Measurements from ENCODE around the gene FOLR1. TPM values are rescaled to one million over a fixed set of nuclear protein-coding genes. Genes with fewer than 3 reads are reported as not detected.
"Not testable (repeated sequence)": the region's sequence is repeated elsewhere in the genome, so short reads cannot be mapped to it uniquely, and the experiment has no call there.

The FOLR1 gene
- total RNA-seq, 1 experiment from 2014 or later = not detected

DNA sequence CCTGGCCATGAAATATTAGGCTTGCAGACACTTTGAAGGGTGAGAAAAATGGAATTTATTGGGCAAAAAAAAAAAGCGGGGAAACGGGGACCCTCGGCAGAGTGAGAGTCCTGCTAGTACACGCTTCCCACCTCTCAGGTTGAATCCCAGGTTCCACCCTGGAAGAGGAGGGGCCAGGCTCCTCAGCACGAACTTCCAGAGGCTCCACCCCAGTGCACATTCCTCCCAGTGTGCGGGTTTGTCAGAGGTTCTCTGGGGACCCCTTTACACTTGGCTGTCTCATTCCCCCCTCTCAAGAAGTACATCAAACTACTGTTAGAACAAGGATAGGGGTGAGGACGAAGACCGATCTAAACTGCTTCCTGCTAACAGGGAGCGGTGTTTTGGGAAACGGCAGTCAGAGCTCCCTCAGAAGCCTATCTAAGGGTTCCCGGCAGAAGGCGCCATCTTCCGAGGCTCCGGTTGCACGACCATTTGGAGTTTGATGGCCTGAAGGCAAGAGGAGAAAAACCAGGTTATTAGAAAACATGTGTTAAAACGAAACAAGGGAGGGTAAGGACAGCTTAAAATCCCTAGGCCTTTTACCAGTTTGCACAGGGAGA, 28.9 kb upstream of the FOLR1 start:
- H3K4me1 ChIP-seq (ENCODE audit: insufficient read depth, low read length, poor library complexity, severe bottlenecking) = no peaks in the 10 kb centered on the region
- H3K4me3 ChIP-seq (ENCODE audit: low read depth, low read length, poor library complexity, severe bottlenecking) = no peak overlapping the region
- ChIA-PET POLR2A (ENCODE audit: low non-redundant PET) (no interaction called here), CTCF (no interaction called here)
- intact Hi-C loops (cut with micrococcal nuclease; ENCODE audit: unreplicated experiment) = no loop called here
- no peaks in the 10 kb centered on the region for H3K36me3 ChIP-seq (ENCODE audit: insufficient read depth, low read length, poor library complexity, severe bottlenecking)
- TF ChIP-seq EZH2 (IDR thresholded peaks at IDR 0.05; ENCODE audit: borderline replicate concordance, low read depth, low read length, poor library complexity, severe bottlenecking) = no peak
- TF ChIP-seq CTCF (conservative IDR thresholded peaks at IDR 0.05; ENCODE audit: low read depth, low read length) = no peak
- peaks cover 3% of the 10 kb centered on the region for H3K27me3 ChIP-seq (replicated peaks; ENCODE audit: insufficient read depth, low read depth, low read length, poor library complexity)
- no peaks in the 10 kb centered on the region for H3K9me3 ChIP-seq (ENCODE audit: low read depth, low read length, poor library complexity, severe bottlenecking)
- BruUV-seq (replicated peaks) = no TSS peak
- no peak for DNase-seq (ENCODE audit: low spot score)
- no peak overlapping the region for H3K27ac ChIP-seq (ENCODE audit: low read depth, low read length, poor library complexity, severe bottlenecking)

GRCh38 chr11:72164187-72164586, 27.8 kb upstream of the FOLR1 start:
- H3K27me3 ChIP-seq (replicated peaks; ENCODE audit: insufficient read depth, low read depth, low read length, poor library complexity); H3K4me1 ChIP-seq (ENCODE audit: insufficient read depth, low read length, poor library complexity, severe bottlenecking); POLR2A ChIA-PET (ENCODE audit: low non-redundant PET); BruUV-seq (replicated peaks); H3K9me3 ChIP-seq (ENCODE audit: low read depth, low read length, poor library complexity, severe bottlenecking); H3K36me3 ChIP-seq (ENCODE audit: insufficient read depth, low read length, poor library complexity, severe bottlenecking); H3K4me3 ChIP-seq (ENCODE audit: low read depth, low read length, poor library complexity, severe bottlenecking); H3K27ac ChIP-seq (ENCODE audit: low read depth, low read length, poor library complexity, severe bottlenecking); intact Hi-C loops (cut with micrococcal nuclease; ENCODE audit: unreplicated experiment); DNase-seq (ENCODE audit: low spot score): not testable (repeated sequence)
- CTCF ChIA-PET = interaction anchor here (0.6 kb wide), 1 partner anchor 15 kb away, joined by 3 read pairs; no protein-coding TSS in a partner anchor

GRCh38 chr11:72169046-72169555, 22.8 kb upstream of the FOLR1 start:
- DNase-seq (ENCODE audit: low spot score); H3K4me3 ChIP-seq (ENCODE audit: low read depth, low read length, poor library complexity, severe bottlenecking); H3K27ac ChIP-seq (ENCODE audit: low read depth, low read length, poor library complexity, severe bottlenecking); H3K4me1 ChIP-seq (ENCODE audit: insufficient read depth, low read length, poor library complexity, severe bottlenecking); H3K36me3 ChIP-seq (ENCODE audit: insufficient read depth, low read length, poor library complexity, severe bottlenecking); H3K9me3 ChIP-seq (ENCODE audit: low read depth, low read length, poor library complexity, severe bottlenecking); intact Hi-C loops (cut with micrococcal nuclease; ENCODE audit: unreplicated experiment); BruUV-seq (replicated peaks); CTCF ChIA-PET; POLR2A ChIA-PET (ENCODE audit: low non-redundant PET); H3K27me3 ChIP-seq (replicated peaks; ENCODE audit: insufficient read depth, low read depth, low read length, poor library complexity): not testable (repeated sequence)

DNA sequence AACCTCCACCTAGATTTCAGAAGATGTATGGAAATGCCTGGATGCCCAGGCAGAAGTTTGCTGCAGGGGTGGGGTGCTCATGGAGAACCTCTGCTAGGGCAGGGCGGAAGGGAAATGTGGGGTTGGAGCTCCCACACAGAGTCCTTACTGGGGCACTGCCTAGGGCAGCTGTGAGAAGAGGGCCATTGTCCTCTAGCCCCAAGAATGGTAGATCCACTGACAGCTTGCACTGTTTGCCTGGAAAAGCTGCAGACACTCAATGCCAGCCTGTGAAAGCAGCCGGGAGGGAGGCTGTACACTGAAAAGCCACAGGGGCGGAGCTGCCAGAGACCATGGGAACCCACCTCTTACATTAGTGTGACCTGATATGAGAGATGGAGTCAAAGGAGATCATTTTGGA, 22.2 kb upstream of the FOLR1 start:
- H3K4me1 ChIP-seq (ENCODE audit: insufficient read depth, low read length, poor library complexity, severe bottlenecking); H3K36me3 ChIP-seq (ENCODE audit: insufficient read depth, low read length, poor library complexity, severe bottlenecking); CTCF ChIA-PET; POLR2A ChIA-PET (ENCODE audit: low non-redundant PET); BruUV-seq (replicated peaks); H3K27me3 ChIP-seq (replicated peaks; ENCODE audit: insufficient read depth, low read depth, low read length, poor library complexity); H3K4me3 ChIP-seq (ENCODE audit: low read depth, low read length, poor library complexity, severe bottlenecking); H3K27ac ChIP-seq (ENCODE audit: low read depth, low read length, poor library complexity, severe bottlenecking); DNase-seq (ENCODE audit: low spot score); intact Hi-C loops (cut with micrococcal nuclease; ENCODE audit: unreplicated experiment); H3K9me3 ChIP-seq (ENCODE audit: low read depth, low read length, poor library complexity, severe bottlenecking): not testable (repeated sequence)

- BruUV-seq (replicated peaks); H3K27me3 ChIP-seq (replicated peaks; ENCODE audit: insufficient read depth, low read depth, low read length, poor library complexity); H3K27ac ChIP-seq (ENCODE audit: low read depth, low read length, poor library complexity, severe bottlenecking); CTCF ChIA-PET; DNase-seq (ENCODE audit: low spot score); H3K4me1 ChIP-seq (ENCODE audit: insufficient read depth, low read length, poor library complexity, severe bottlenecking); intact Hi-C loops (cut with micrococcal nuclease; ENCODE audit: unreplicated experiment); H3K36me3 ChIP-seq (ENCODE audit: insufficient read depth, low read length, poor library complexity, severe bottlenecking); H3K4me3 ChIP-seq (ENCODE audit: low read depth, low read length, poor library complexity, severe bottlenecking); POLR2A ChIA-PET (ENCODE audit: low non-redundant PET); H3K9me3 ChIP-seq (ENCODE audit: low read depth, low read length, poor library complexity, severe bottlenecking): not testable (repeated sequence)
Measured at GRCh38 chr11:72172043-72172442, 19.9 kb upstream of the FOLR1 start.

Data from A673 (cell line).